ENCODE data around the gene ASPSCR1. TPM values are rescaled to one million over a fixed set of nuclear protein-coding genes. Genes with fewer than 3 reads are reported as not detected.

Gene ASPSCR1
- total and polyA plus RNA-seq, 2 of the 13 experiments (the other 11 are each of a cell fraction or from before 2014, with no cell fraction given) = 274 to 314 TPM

DNA sequence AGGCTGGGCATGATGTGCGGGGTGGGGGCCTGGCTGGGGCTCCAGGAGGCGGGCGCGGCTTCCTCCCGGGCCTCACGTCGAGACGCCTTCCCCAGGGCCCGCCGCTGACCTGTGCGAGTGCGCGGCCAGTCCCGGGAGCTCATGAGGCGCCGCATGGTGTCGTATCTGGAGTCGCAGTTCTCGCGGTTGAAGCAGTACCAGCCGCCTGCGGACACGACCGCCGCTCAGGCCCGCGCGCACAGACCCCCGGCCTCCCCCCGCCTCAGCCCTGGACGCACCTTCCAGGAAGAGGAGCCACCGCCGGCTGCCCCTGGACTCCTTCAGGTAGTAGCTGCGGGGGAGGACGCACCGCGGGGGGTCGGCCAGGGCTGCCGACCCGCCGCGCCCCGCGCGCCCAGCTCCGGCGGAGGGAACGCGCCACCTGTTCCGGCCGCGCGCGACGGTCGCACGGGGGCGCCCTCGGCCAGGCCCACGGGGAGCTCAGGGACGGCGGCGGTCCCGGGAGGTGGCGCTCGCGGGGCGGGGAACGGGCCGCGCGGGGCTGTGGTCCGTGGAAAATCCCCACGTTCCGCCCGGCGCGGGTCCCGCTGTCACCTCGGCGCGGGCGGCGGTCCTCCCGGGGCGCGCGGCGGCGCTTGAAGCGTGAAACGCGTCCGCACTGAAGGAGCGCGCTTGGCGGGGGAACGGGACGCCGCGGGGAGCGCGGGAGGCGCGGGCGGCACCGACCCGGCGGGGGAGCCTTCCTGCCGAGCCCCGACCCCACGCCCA is 17.9 kb upstream of the ASPSCR1 start (continued):
- TF ChIP-seq, protein P1, sequence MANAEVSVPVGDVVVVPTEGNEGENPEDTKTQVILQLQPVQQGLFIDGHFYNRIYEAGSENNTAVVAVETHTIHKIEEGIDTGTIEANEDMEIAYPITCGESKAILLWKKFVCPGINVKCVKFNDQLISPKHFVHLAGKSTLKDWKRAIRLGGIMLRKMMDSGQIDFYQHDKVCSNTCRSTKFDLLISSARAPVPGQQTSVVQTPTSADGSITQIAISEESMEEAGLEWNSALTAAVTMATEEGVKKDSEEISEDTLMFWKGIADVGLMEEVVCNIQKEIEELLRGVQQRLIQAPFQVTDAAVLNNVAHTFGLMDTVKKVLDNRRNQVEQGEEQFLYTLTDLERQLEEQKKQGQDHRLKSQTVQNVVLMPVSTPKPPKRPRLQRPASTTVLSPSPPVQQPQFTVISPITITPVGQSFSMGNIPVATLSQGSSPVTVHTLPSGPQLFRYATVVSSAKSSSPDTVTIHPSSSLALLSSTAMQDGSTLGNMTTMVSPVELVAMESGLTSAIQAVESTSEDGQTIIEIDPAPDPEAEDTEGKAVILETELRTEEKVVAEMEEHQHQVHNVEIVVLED (CRISPR knock-in tag; IDR thresholded peaks at IDR 0.05; ENCODE audit: borderline replicate concordance) = no peak
- TF ChIP-seq RAD51 (IDR thresholded peaks at IDR 0.05; ENCODE audit: borderline replicate concordance) (no peak), RFXANK (CRISPR knock-in tag; IDR thresholded peaks at IDR 0.05) (no peak), AHR (CRISPR knock-in tag; IDR thresholded peaks at IDR 0.05) (no peak), ZNF260 (CRISPR knock-in tag; IDR thresholded peaks at IDR 0.05; ENCODE audit: borderline replicate concordance, low read depth) (no peak), NFYB (CRISPR knock-in tag; IDR thresholded peaks at IDR 0.05) (no peak; the same call in 1 of the 2 replicates), KLF6 (CRISPR knock-in tag; IDR thresholded peaks at IDR 0.05) (peak; percentile 31; the same call in 1 of the 2 replicates), KLF16 (CRISPR knock-in tag; IDR thresholded peaks at IDR 0.05) (no peak), ZSCAN12 (CRISPR knock-in tag; IDR thresholded peaks at IDR 0.05) (no peak), RAD21 (CRISPR knock-in tag; IDR thresholded peaks at IDR 0.05) (peak; percentile 100), MED13 (CRISPR knock-in tag; IDR thresholded peaks at IDR 0.05) (no peak; the same call in 1 of the 2 replicates), ZNF367 (CRISPR knock-in tag; IDR thresholded peaks at IDR 0.05; ENCODE audit: borderline replicate concordance) (no peak; the same call in 1 of the 2 replicates), MIXL1 (CRISPR knock-in tag; IDR thresholded peaks at IDR 0.05) (no peak), ZNF775 (CRISPR knock-in tag; IDR thresholded peaks at IDR 0.05; ENCODE audit: borderline replicate concordance) (no peak), HNF4G (IDR thresholded peaks at IDR 0.05; ENCODE audit: borderline replicate concordance, low read depth, low read length) (no peak), HNF4G (CRISPR knock-in tag; IDR thresholded peaks at IDR 0.05; ENCODE audit: borderline replicate concordance, low read depth) (0 out of 2 replicates have a peak, but pooled peaks have one; percentile 56), ZNF747 (CRISPR knock-in tag; IDR thresholded peaks at IDR 0.05; ENCODE audit: borderline replicate concordance) (0 out of 2 replicates have a peak, but pooled peaks have one; percentile 53), ZNF12 (CRISPR knock-in tag; IDR thresholded peaks at IDR 0.05) (no peak), FOXP1 (IDR thresholded peaks at IDR 0.05) (no peak), FOXP1 (CRISPR knock-in tag; IDR thresholded peaks at IDR 0.05) (no peak), NONO (IDR thresholded peaks at IDR 0.05) (no peak), NONO (CRISPR knock-in tag; conservative IDR thresholded peaks at IDR 0.05) (peak; percentile 81), DMAP1 (CRISPR knock-in tag; IDR thresholded peaks at IDR 0.05) (0 out of 2 replicates have a peak, but pooled peaks have one; percentile 18), ARID2 (CRISPR knock-in tag; IDR thresholded peaks at IDR 0.05; ENCODE audit: borderline replicate concordance) (peak; percentile 90)
- TF ChIP-seq, protein P2, sequence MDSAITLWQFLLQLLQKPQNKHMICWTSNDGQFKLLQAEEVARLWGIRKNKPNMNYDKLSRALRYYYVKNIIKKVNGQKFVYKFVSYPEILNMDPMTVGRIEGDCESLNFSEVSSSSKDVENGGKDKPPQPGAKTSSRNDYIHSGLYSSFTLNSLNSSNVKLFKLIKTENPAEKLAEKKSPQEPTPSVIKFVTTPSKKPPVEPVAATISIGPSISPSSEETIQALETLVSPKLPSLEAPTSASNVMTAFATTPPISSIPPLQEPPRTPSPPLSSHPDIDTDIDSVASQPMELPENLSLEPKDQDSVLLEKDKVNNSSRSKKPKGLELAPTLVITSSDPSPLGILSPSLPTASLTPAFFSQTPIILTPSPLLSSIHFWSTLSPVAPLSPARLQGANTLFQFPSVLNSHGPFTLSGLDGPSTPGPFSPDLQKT (CRISPR knock-in tag; IDR thresholded peaks at IDR 0.05; ENCODE audit: borderline replicate concordance) = no peak
- TF ChIP-seq, protein P3, sequence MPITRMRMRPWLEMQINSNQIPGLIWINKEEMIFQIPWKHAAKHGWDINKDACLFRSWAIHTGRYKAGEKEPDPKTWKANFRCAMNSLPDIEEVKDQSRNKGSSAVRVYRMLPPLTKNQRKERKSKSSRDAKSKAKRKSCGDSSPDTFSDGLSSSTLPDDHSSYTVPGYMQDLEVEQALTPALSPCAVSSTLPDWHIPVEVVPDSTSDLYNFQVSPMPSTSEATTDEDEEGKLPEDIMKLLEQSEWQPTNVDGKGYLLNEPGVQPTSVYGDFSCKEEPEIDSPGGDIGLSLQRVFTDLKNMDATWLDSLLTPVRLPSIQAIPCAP (CRISPR knock-in tag; IDR thresholded peaks at IDR 0.05; ENCODE audit: low read depth) = no peak
- TF ChIP-seq, protein P4, sequence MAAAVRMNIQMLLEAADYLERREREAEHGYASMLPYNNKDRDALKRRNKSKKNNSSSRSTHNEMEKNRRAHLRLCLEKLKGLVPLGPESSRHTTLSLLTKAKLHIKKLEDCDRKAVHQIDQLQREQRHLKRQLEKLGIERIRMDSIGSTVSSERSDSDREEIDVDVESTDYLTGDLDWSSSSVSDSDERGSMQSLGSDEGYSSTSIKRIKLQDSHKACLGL (CRISPR knock-in tag; IDR thresholded peaks at IDR 0.05) = peak; percentile 67
- TF ChIP-seq, protein P5, sequence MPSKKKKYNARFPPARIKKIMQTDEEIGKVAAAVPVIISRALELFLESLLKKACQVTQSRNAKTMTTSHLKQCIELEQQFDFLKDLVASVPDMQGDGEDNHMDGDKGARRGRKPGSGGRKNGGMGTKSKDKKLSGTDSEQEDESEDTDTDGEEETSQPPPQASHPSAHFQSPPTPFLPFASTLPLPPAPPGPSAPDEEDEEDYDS (CRISPR knock-in tag; IDR thresholded peaks at IDR 0.05) = no peak
